Measurements from ENCODE around the gene SRRT. TPM values are rescaled to one million over a fixed set of nuclear protein-coding genes. Genes with fewer than 3 reads are reported as not detected.
"Not testable (repeated sequence)": the region's sequence is repeated elsewhere in the genome, so short reads cannot be mapped to it uniquely, and the experiment has no call there.

The SRRT gene
- total RNA-seq, 2 experiments from 2014 or later = 253 to 260 TPM

GRCh38 chr7:100895956-100896731 lies 21.2 kb downstream of the SRRT start:
- DNase-seq (peak; percentile 53), ATAC-seq (no peak)
- H3K27ac Mint-ChIP-seq = no peak overlapping the region
- H3K4me3 Mint-ChIP-seq = peak overlapping the region; percentile 49
- no peaks in the 10 kb centered on the region for H3K36me3 Mint-ChIP-seq (ENCODE audit: low read depth)
- ChIA-PET POLR2A (no interaction called here), CTCF (interaction anchor here (0.7 to 2.3 kb wide), 3 partner anchors 162 to 189 kb away, joined by 3 to 13 read pairs (median 9); no protein-coding TSS in a partner anchor)
- intact Hi-C loops (cut with DNase I, micrococcal nuclease) = loop anchor here (1.0 kb wide), 3 partner anchors 163 to 387 kb away; no protein-coding TSS in a partner anchor
- H3K27me3 Mint-ChIP-seq = peaks cover 36% of the 10 kb centered on the region
- H3K4me1 Mint-ChIP-seq = peaks cover 14% of the 10 kb centered on the region
- no peaks in the 10 kb centered on the region for H3K9me3 Mint-ChIP-seq (ENCODE audit: low read depth)

GRCh38 chr7:100896732-100897608 lies 22.1 kb downstream of the SRRT start:
- ATAC-seq = peak; percentile 48
- intact Hi-C loops (cut with DNase I, micrococcal nuclease) = loop anchor here (1.0 kb wide), 4 partner anchors 69 to 386 kb away; no protein-coding TSS in a partner anchor
- POLR2A ChIA-PET = no interaction called here

GRCh38 chr7:100897772-100898454 lies 23.0 kb downstream of the SRRT start:
- Mint-ChIP-seq H3K27ac (no peak overlapping the region), H3K27me3 (peaks cover 26% of the 10 kb centered on the region), H3K9me3 (ENCODE audit: low read depth) (no peaks in the 10 kb centered on the region), H3K4me3 (no peak overlapping the region), H3K4me1 (peaks cover 8% of the 10 kb centered on the region), H3K36me3 (ENCODE audit: low read depth) (no peaks in the 10 kb centered on the region)
- ATAC-seq (no peak), DNase-seq (no peak)
- intact Hi-C loops (cut with DNase I, micrococcal nuclease) = loop anchor here (1.0 kb wide), 3 partner anchors 68 to 179 kb away; no protein-coding TSS in a partner anchor
- ChIA-PET CTCF (interaction anchor here (0.6 to 1.9 kb wide), 8 partner anchors 8 to 385 kb away, joined by 3 to 12 read pairs (median 3); partner anchors contain the start of gene UFSP1), POLR2A (interaction anchor here (0.7 kb wide), 1 partner anchor 8 kb away, joined by 4 read pairs; the partner anchor contains the start of gene UFSP1)

More at GRCh38 chr7:100896732-100897608, 22.1 kb downstream of the SRRT start:
- no peaks in the 10 kb centered on the region for H3K9me3 Mint-ChIP-seq (ENCODE audit: low read depth)
- peaks cover 9% of the 10 kb centered on the region for H3K4me1 Mint-ChIP-seq
- no peak overlapping the region for H3K4me3 Mint-ChIP-seq
- DNase-seq = peak; percentile 74
- H3K27ac Mint-ChIP-seq = no peak overlapping the region
- CTCF ChIA-PET = interaction anchor here (1.5 kb wide), 1 partner anchor 7 kb away, joined by 6 read pairs; the partner anchor contains the start of gene UFSP1
- H3K36me3 Mint-ChIP-seq (ENCODE audit: low read depth) = no peaks in the 10 kb centered on the region
- peaks cover 31% of the 10 kb centered on the region for H3K27me3 Mint-ChIP-seq

GRCh38 chr7:100899432-100899831 lies 24.5 kb downstream of the SRRT start:
- Mint-ChIP-seq H3K36me3 (ENCODE audit: low read depth) (no peaks in the 10 kb centered on the region), H3K4me3 (no peak overlapping the region), H3K27me3 (peaks cover 23% of the 10 kb centered on the region), H3K9me3 (ENCODE audit: low read depth) (no peaks in the 10 kb centered on the region), H3K4me1 (peaks cover 8% of the 10 kb centered on the region), H3K27ac (no peak overlapping the region)
- ChIA-PET POLR2A (no interaction called here), CTCF (interaction anchor here (0.7 to 1.9 kb wide), 2 partner anchors 155 to 159 kb away, joined by 3 to 12 read pairs; no protein-coding TSS in a partner anchor)
- intact Hi-C loops (cut with DNase I, micrococcal nuclease) = no loop called here
- no peak for DNase-seq
- ATAC-seq = no peak

- no peaks in the 10 kb centered on the region for H3K36me3 Mint-ChIP-seq (ENCODE audit: low read depth)
- CTCF ChIA-PET = interaction anchor here (0.8 to 1.2 kb wide), 4 partner anchors 11 to 1528 kb away, joined by 3 to 5 read pairs (median 4); partner anchors contain the start of gene UFSP1
- no peak overlapping the region for H3K4me3 Mint-ChIP-seq
- POLR2A ChIA-PET = no interaction called here
- no peaks in the 10 kb centered on the region for H3K9me3 Mint-ChIP-seq (ENCODE audit: low read depth)
- H3K27me3 Mint-ChIP-seq = peaks cover 22% of the 10 kb centered on the region
- no peak for DNase-seq
- ATAC-seq = no peak
- peaks cover 6% of the 10 kb centered on the region for H3K4me1 Mint-ChIP-seq
- intact Hi-C loops (cut with DNase I, micrococcal nuclease) = no loop called here
- no peak overlapping the region for H3K27ac Mint-ChIP-seq
These were observed 26.1 kb downstream of the SRRT start for GRCh38 chr7:100900978-100901377.

GRCh38 chr7:100901921-100902332 lies 27.0 kb downstream of the SRRT start:
- peaks cover 2% of the 10 kb centered on the region for H3K4me1 Mint-ChIP-seq
- H3K27ac Mint-ChIP-seq = no peak overlapping the region
- intact Hi-C loops (cut with DNase I, micrococcal nuclease) = no loop called here
- ChIA-PET CTCF (interaction anchor here (1.0 to 2.0 kb wide), 3 partner anchors 56 to 155 kb away, joined by 4 to 5 read pairs (median 5); no protein-coding TSS in a partner anchor), POLR2A (no interaction called here)
- DNase-seq (no peak), ATAC-seq (no peak)
- no peak overlapping the region for H3K4me3 Mint-ChIP-seq
- no peaks in the 10 kb centered on the region for H3K9me3 Mint-ChIP-seq (ENCODE audit: low read depth)
- peaks cover 17% of the 10 kb centered on the region for H3K27me3 Mint-ChIP-seq
- no peaks in the 10 kb centered on the region for H3K36me3 Mint-ChIP-seq (ENCODE audit: low read depth)

- H3K4me3 Mint-ChIP-seq = no peak overlapping the region
- peaks cover 14% of the 10 kb centered on the region for H3K27me3 Mint-ChIP-seq
- no peaks in the 10 kb centered on the region for H3K9me3 Mint-ChIP-seq (ENCODE audit: low read depth)
- H3K36me3 Mint-ChIP-seq (ENCODE audit: low read depth) = no peaks in the 10 kb centered on the region
- intact Hi-C loops (cut with DNase I, micrococcal nuclease) = no loop called here
- ChIA-PET CTCF (interaction anchor here (2.0 kb wide), 1 partner anchor 55 kb away, joined by 4 read pairs; no protein-coding TSS in a partner anchor), POLR2A (no interaction called here)
- no peaks in the 10 kb centered on the region for H3K4me1 Mint-ChIP-seq
- DNase-seq = no peak
- no peak for ATAC-seq
- no peak overlapping the region for H3K27ac Mint-ChIP-seq
These were observed 27.7 kb downstream of the SRRT start for GRCh38 chr7:100902638-100903037.

GRCh38 chr7:100908512-100908911 lies 33.6 kb downstream of the SRRT start:
- CTCF ChIA-PET = no interaction called here

GRCh38 chr7:100910443-100910842 lies 35.5 kb downstream of the SRRT start:
- ATAC-seq; H3K9me3 Mint-ChIP-seq (ENCODE audit: low read depth); POLR2A ChIA-PET: not testable (repeated sequence)

More at GRCh38 chr7:100908512-100908911, 33.6 kb downstream of the SRRT start:
- H3K27ac Mint-ChIP-seq = no peak overlapping the region
- intact Hi-C loops (cut with DNase I, micrococcal nuclease) = no loop called here
- no peak for DNase-seq
- POLR2A ChIA-PET = no interaction called here
- H3K9me3 Mint-ChIP-seq (ENCODE audit: low read depth) = no peaks in the 10 kb centered on the region
- H3K4me3 Mint-ChIP-seq = no peak overlapping the region
- no peaks in the 10 kb centered on the region for H3K4me1 Mint-ChIP-seq
- ATAC-seq = no peak
- H3K27me3 Mint-ChIP-seq = peaks cover 7% of the 10 kb centered on the region
- H3K36me3 Mint-ChIP-seq (ENCODE audit: low read depth) = no peaks in the 10 kb centered on the region

GRCh38 chr7:100911484-100911883 lies 36.6 kb downstream of the SRRT start:
- Mint-ChIP-seq H3K9me3 (ENCODE audit: low read depth) (no peaks in the 10 kb centered on the region), H3K4me1 (peaks cover 4% of the 10 kb centered on the region), H3K27ac (no peak overlapping the region), H3K36me3 (ENCODE audit: low read depth) (no peaks in the 10 kb centered on the region), H3K4me3 (no peak overlapping the region), H3K27me3 (peaks cover 10% of the 10 kb centered on the region)
- no peak for ATAC-seq
- DNase-seq = no peak
- ChIA-PET POLR2A (interaction anchor here (0.6 kb wide), 1 partner anchor 21 kb away, joined by 3 read pairs; no protein-coding TSS in a partner anchor), CTCF (interaction anchor here (0.7 kb wide), 1 partner anchor 169 kb away, joined by 3 read pairs; no protein-coding TSS in a partner anchor)
- intact Hi-C loops (cut with DNase I, micrococcal nuclease) = no loop called here

More at GRCh38 chr7:100910443-100910842, 35.5 kb downstream of the SRRT start:
- CTCF ChIA-PET = interaction anchor here (0.6 kb wide), 1 partner anchor 401 kb away, joined by 3 read pairs; no protein-coding TSS in a partner anchor
- intact Hi-C loops (cut with DNase I, micrococcal nuclease); H3K4me1 Mint-ChIP-seq; DNase-seq; H3K27me3 Mint-ChIP-seq; H3K27ac Mint-ChIP-seq; H3K36me3 Mint-ChIP-seq (ENCODE audit: low read depth); H3K4me3 Mint-ChIP-seq: not testable (repeated sequence)

Data from activated CD4-positive, alpha-beta T cell treated with anti-CD3 and anti-CD28 coated beads for 36 hours (primary cell).